Measurements from ENCODE around the gene VAC14.

GRCh38 chr16:70766176-70766575 lies 34.8 kb downstream of the VAC14 start:
- TF ChIP-seq CTCF (IDR thresholded peaks at IDR 0.05) = no peak
- no peak for TF ChIP-seq POLR2A (IDR thresholded peaks at IDR 0.05)
- no peak for TF ChIP-seq EP300 (IDR thresholded peaks at IDR 0.05)
- TF ChIP-seq POLR2AphosphoS5 (IDR thresholded peaks at IDR 0.05) = no peak
